SK-N-SH (cell line): ENCODE results near the gene CAMTA2. TPM values are rescaled to one million over a fixed set of nuclear protein-coding genes. Genes with fewer than 3 reads are reported as not detected.

Experiments used
- CTCF ChIA-PET: fragments of 300-600, 350-600 bp; formaldehyde crosslinking; extraction: SDS; loops from one replicate; lab custom pipeline; 2021; lab: Yijun Ruan, JAX
- POLR2A ChIA-PET: fragments of 350-600 bp; sonication (Branson Sonifier 250); formaldehyde crosslinking; extraction: SDS; loops from one replicate; lab custom pipeline; 2020; ENCODE audit warnings: antibody characterized with exemption, inconsistent platforms; lab: Yijun Ruan, JAX
- DNase-seq: peaks from one replicate; pipeline ENCODE4 v3.0.0; 2012
- H2AFZ ChIP-seq: fragments of 200-600 bp; sonication (generic); 2 replicates; pipeline ENCODE4 v1.8.1; 2016; ENCODE audit warnings: antibody characterized with exemption, mild to moderate bottlenecking, low read depth
- H3F3A ChIP-seq: fragments of 200-600 bp; sonication (generic); replicated peaks from 2 replicates; pipeline ENCODE3; 2016; ENCODE audit warnings: antibody characterized with exemption, mild to moderate bottlenecking; ENCODE audit not compliant: insufficient read depth
- H3K27ac ChIP-seq, 2 experiments: fragments of 200-500 bp in 1 of 2; fragments of 200-600 bp in 1 of 2; sonication (Bioruptor generic) in 1 of 2; sonication (generic), shearing (Covaris generic) in 1 of 2; 2 replicates each; pipeline versions ENCODE4 v1.5.1 to v1.6.1; 2014 to 2016; ENCODE audit warnings: low read depth in 2 of 2, inconsistent platforms in 1 of 2, low read length in 1 of 2, mild to moderate bottlenecking in 1 of 2, mixed read lengths in 1 of 2
- H3K27me3 ChIP-seq: fragments of 200-600 bp; sonication (generic), shearing (Covaris generic); 2 replicates; pipeline ENCODE4 v1.6.1; 2016; ENCODE audit warnings: mixed run types; ENCODE audit not compliant: insufficient read depth
- H3K36me3 ChIP-seq, 2 experiments: fragments of 200-500 bp in 1 of 2; fragments of 200-600 bp in 1 of 2; sonication (Bioruptor generic) in 1 of 2; sonication (generic) in 1 of 2; replicated peaks in 1 of 2; 2 replicates each; pipeline versions ENCODE3 to v1.5.1; 2014 to 2016; ENCODE audit warnings: low read length in 1 of 2, mild to moderate bottlenecking in 1 of 2; ENCODE audit not compliant: insufficient read depth in 2 of 2, control insufficient read depth in 1 of 2
- H3K4me1 ChIP-seq, 2 experiments: fragments of 200-500 bp in 1 of 2; fragments of 200-600 bp in 1 of 2; sonication (Bioruptor generic) in 1 of 2; sonication (generic), shearing (Covaris generic) in 1 of 2; 2 replicates each; pipeline versions ENCODE4 v1.5.1 to v1.6.1; 2014 to 2016; ENCODE audit warnings: low read depth in 1 of 2, low read length in 1 of 2, mixed run types in 1 of 2; ENCODE audit not compliant: insufficient read depth in 2 of 2, control insufficient read depth in 1 of 2
- H3K4me2 ChIP-seq: fragments of 200-600 bp; sonication (generic), shearing (Covaris generic); 2 replicates; pipeline ENCODE4 v1.6.1; 2017; ENCODE audit warnings: mixed run types
- H3K4me3 ChIP-seq, 2 experiments: fragments of 200-500 bp in 1 of 2; fragments of 200-600 bp in 1 of 2; sonication (Bioruptor generic) in 1 of 2; sonication (generic), shearing (Covaris generic) in 1 of 2; 2 replicates each; pipeline versions ENCODE4 v1.5.1 to v1.8.1; 2014 to 2016; ENCODE audit warnings: low read depth in 2 of 2, inconsistent platforms in 1 of 2, low read length in 1 of 2, mild to moderate bottlenecking in 1 of 2, mixed read lengths in 1 of 2, moderate library complexity in 1 of 2
- H3K79me2 ChIP-seq: fragments of 200-600 bp; sonication (generic); 2 replicates; pipeline ENCODE4 v1.8.1; 2017; ENCODE audit warnings: mild to moderate bottlenecking; ENCODE audit not compliant: insufficient read depth
- H3K9ac ChIP-seq: fragments of 200-600 bp; sonication (generic); 2 replicates; pipeline ENCODE4 v1.6.1; 2017; ENCODE audit warnings: mixed run types
- H3K9me2 ChIP-seq: fragments of 200-600 bp; sonication (generic); 2 replicates; pipeline ENCODE4 v1.6.1; 2017; ENCODE audit warnings: mixed run types
- H3K9me3 ChIP-seq: fragments of 200-600 bp; sonication (generic); 2 replicates; pipeline ENCODE4 v1.6.1; 2017; ENCODE audit warnings: mixed run types, mild to moderate bottlenecking, moderate library complexity
- H4K20me1 ChIP-seq: fragments of 200-600 bp; sonication (generic); 2 replicates; pipeline ENCODE4 v1.6.1; 2017; ENCODE audit warnings: mild to moderate bottlenecking, mixed run types; ENCODE audit not compliant: insufficient read depth
- CHD2 ChIP-seq: fragments of 150-350 bp; IDR thresholded peaks from 2 replicates; pipeline ENCODE4 v1.6.1; 2018; ENCODE audit warnings: low read length; ENCODE audit not compliant: partially characterized antibody
- FOXM1 ChIP-seq: IDR thresholded peaks from 2 replicates; pipeline ENCODE4 v1.4.0; 2012; ENCODE audit warnings: low read depth, mild to moderate bottlenecking
- NFIC ChIP-seq: IDR thresholded peaks from 2 replicates; pipeline ENCODE4 v1.4.0; 2012; ENCODE audit warnings: borderline replicate concordance
- RXRA ChIP-seq: IDR thresholded peaks from 2 replicates; pipeline ENCODE4 v1.4.0; 2012; ENCODE audit warnings: low read depth, mild to moderate bottlenecking, borderline replicate concordance
- SIN3A ChIP-seq: IDR thresholded peaks from 2 replicates; pipeline ENCODE4 v1.6.1; 2012; ENCODE audit warnings: low read depth, mild to moderate bottlenecking, low read length, moderate library complexity, borderline replicate concordance
- TCF12 ChIP-seq: IDR thresholded peaks from 2 replicates; pipeline ENCODE4 v1.4.0; 2012
- WGBS: methylation state at CpG from one replicate; pipeline ENCODE4 v1.1.6; 2017; ENCODE audit warnings: low lambda C conversion rate; 5-methylcytosine and 5-hydroxymethylcytosine counted together
- polyA plus RNA-seq, 3 experiments: library from polyadenylated mRNA; depleted of rRNA; stranded (reverse); fragments of >200 nt; gene quantifications; 2 replicates each; pipeline ENCODE4 v1.2.3, GENCODE V29; 2012
- TF ChIP-seq, protein P1 (sequence below): IDR thresholded peaks from 2 replicates; pipeline ENCODE4; 2012
- TF ChIP-seq, protein P2 (sequence below): IDR thresholded peaks from 2 replicates; pipeline ENCODE4 v1.4.0; 2012; ENCODE audit warnings: low read depth

CAMTA2 gene
- polyA plus RNA-seq, 1 of the 3 experiments (the other 2 are of a cell fraction) = 27.0 TPM

DNA sequence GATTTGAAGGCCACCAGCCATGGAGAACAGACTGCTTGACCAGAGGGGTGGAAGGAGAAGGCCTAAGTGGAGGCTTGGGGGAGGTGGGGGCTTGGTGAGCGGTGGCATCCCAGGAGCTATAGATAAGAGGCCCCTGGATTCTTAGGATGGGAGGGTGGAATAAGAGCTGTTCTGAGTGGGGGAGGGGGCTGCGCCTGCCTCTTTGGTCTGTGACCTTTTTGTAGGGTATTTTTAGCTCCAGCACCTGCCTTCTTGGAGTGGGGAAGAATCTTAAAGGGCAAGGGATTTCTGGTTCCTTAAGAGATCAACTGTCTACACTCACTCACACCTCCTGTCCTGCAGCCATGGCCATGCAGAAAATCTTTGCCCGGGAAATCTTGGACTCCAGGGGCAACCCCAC is 36.0 kb downstream of the CAMTA2 start:
- 65% methylated on average over 3 of the region's 3 CpGs for WGBS
- ChIA-PET CTCF (interaction anchor here (0.7 to 2.7 kb wide), 7 partner anchors 13 to 83 kb away, joined by 3 to 13 read pairs (median 6); partner anchors contain the start of genes SLC52A1 and SPAG7), POLR2A (interaction anchor here (0.5 to 6.7 kb wide), 4 partner anchors 8 to 16 kb away, joined by 3 to 56 read pairs (median 10); partner anchors contain the start of genes RNF167, SLC25A11 and SPAG7)
- Histone ChIP-seq H3K9ac (peak overlapping the region; percentile 83; the same call in 1 of the 2 replicates), H3K4me1 (peaks cover 25 to 30% of the 10 kb centered on the region in 2 experiments; a peak in 3 of 4 replicates), H3F3A (peaks cover 37% of the 10 kb centered on the region), H3K9me3 (no peaks in the 10 kb centered on the region), H3K4me2 (peak overlapping the region; percentile 98), H2AFZ (peak overlapping the region; percentile 57; the same call in 1 of the 2 replicates), H4K20me1 (peaks cover 11% of the 10 kb centered on the region), H3K4me3 (peak overlapping the region; percentile 59 to 60; a peak in 3 of 4 replicates), H3K9me2 (no peaks in the 10 kb centered on the region), H3K27me3 (no peaks in the 10 kb centered on the region), H3K36me3 (peaks cover 5 to 13% of the 10 kb centered on the region in 2 experiments), H3K79me2 (peaks cover 45% of the 10 kb centered on the region), H3K27ac (peak overlapping the region; percentile 97 to 100; a peak in 3 of 4 replicates)
- DNase-seq = no peak
- TF ChIP-seq, protein P1, sequence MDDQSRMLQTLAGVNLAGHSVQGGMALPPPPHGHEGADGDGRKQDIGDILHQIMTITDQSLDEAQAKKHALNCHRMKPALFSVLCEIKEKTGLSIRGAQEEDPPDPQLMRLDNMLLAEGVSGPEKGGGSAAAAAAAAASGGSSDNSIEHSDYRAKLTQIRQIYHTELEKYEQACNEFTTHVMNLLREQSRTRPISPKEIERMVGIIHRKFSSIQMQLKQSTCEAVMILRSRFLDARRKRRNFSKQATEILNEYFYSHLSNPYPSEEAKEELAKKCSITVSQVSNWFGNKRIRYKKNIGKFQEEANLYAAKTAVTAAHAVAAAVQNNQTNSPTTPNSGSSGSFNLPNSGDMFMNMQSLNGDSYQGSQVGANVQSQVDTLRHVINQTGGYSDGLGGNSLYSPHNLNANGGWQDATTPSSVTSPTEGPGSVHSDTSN = no peak
- TF ChIP-seq CHD2 = no peak
- no peak for TF ChIP-seq SIN3A
- TF ChIP-seq FOXM1 = no peak

DNA sequence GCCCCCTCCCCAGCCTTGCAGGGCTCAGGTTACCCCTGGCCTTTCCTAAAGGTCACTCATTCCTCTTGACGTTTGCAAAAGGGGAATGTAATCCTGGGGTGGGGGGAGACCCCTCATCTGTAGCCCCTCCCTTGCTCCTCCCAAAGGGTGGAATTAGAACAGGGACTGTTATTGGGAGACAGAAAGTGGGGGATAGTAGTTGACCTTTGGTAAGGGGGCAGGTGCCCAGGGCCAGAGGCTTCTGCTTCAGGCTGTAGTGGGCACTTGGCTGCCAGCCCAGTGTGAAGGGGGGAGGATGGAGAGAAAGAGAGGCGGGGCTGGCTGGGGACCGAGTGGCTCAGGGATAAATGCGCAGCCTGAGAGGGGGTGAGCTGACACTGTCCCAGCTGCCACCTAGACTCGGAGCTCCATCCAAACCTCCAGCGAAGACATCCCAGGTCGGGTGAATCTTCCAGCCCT is 36.7 kb downstream of the CAMTA2 start, which contains the start of gene ENO3:
Gene ENO3 (plus strand): TSS at position 374 of the 459 bp plus-strand sequence. CDS start 711 bp downstream, outside the sequence.
- H3K4me2 ChIP-seq = peak within 1 kb of the TSS; percentile 98
- H3K9me2 ChIP-seq = no peaks in the 10 kb centered on the region
- H3K9ac ChIP-seq = peak within 1 kb of the TSS; percentile 83
- H3K79me2 ChIP-seq = peaks cover 52% of the 10 kb centered on the region
- no peaks in the 10 kb centered on the region for H3K9me3 ChIP-seq
- peak; percentile 76 for DNase-seq
- no peaks in the 10 kb centered on the region for H3K27me3 ChIP-seq
- peaks cover 18% of the 10 kb centered on the region for H4K20me1 ChIP-seq
- H2AFZ ChIP-seq = peak within 1 kb of the TSS; percentile 57; the same call in 1 of the 2 replicates
- ChIA-PET POLR2A (interaction anchor here (4.6 to 6.7 kb wide), 2 partner anchors 10 to 17 kb away, joined by 16 to 56 read pairs; partner anchors contain the start of genes RNF167, SLC25A11 and SPAG7), CTCF (interaction anchor here (0.8 to 2.7 kb wide), 5 partner anchors 16 to 42 kb away, joined by 3 to 13 read pairs (median 7); partner anchors contain the start of gene SPAG7)
- H3F3A ChIP-seq = peaks cover 44% of the 10 kb centered on the region
- H3K4me3 ChIP-seq = peak within 1 kb of the TSS; percentile 59 to 60
- WGBS = 16% methylated on average over 7 of the region's 7 CpGs
- H3K4me1 ChIP-seq = peaks cover 31 to 32% of the 10 kb centered on the region in 2 experiments
- peak within 1 kb of the TSS; percentile 97 to 100 for H3K27ac ChIP-seq
- peaks cover 12 to 18% of the 10 kb centered on the region in 2 experiments for H3K36me3 ChIP-seq
- TF ChIP-seq NFIC (peak; percentile 68), RXRA (peak; percentile 24; the same call in 1 of the 2 replicates), TCF12 (0 out of 2 replicates have a peak, but pooled peaks have one; percentile 5), FOXM1 (no peak)
- TF ChIP-seq, protein P2, sequence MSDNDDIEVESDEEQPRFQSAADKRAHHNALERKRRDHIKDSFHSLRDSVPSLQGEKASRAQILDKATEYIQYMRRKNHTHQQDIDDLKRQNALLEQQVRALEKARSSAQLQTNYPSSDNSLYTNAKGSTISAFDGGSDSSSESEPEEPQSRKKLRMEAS = 0 out of 2 replicates have a peak, but pooled peaks have one; percentile 4
